HepG2 (cell line): Measurements from ENCODE around the gene CNDP1. TPM values are rescaled to one million over a fixed set of nuclear protein-coding genes. Genes with fewer than 3 reads are reported as not detected.

Source experiments
- HNRNPL ChIP-seq: fragments of 200-400 bp; formaldehyde crosslinking; IDR thresholded peaks from 2 replicates; pipeline ENCODE4 v1.6.1; 2017; ENCODE audit warnings: mild to moderate bottlenecking, low read depth, low read length
- KLF16 ChIP-seq, 2 experiments: sonication (generic) in 1 of 2; formaldehyde crosslinking in 1 of 2; IDR thresholded peaks; 2 replicates each; pipeline versions ENCODE4 v1.6.1 to v1.8.0; 2016 to 2023; ENCODE audit warnings: missing genetic modification reagents in 2 of 2, missing compliant biosample characterization in 1 of 2
- RBFOX2 ChIP-seq: fragments of 200-400 bp; formaldehyde crosslinking; IDR thresholded peaks from 2 replicates; pipeline ENCODE4 v1.6.1; 2017; ENCODE audit warnings: low read depth, mild to moderate bottlenecking, low read length
- SOX6 ChIP-seq, 2 experiments: fragments of 450-650 bp in 1 of 2; sonication (generic) in 1 of 2; formaldehyde crosslinking in 1 of 2; IDR thresholded peaks; 2 replicates each; pipeline versions ENCODE4 v1.4.0 to v1.6.1; 2017 to 2020; ENCODE audit warnings: antibody characterized with exemption in 1 of 2, mild to moderate bottlenecking in 1 of 2, missing genetic modification reagents in 1 of 2
- TFDP1 ChIP-seq: IDR thresholded peaks from 2 replicates; pipeline ENCODE4 v1.6.1; 2016; ENCODE audit warnings: missing compliant biosample characterization, missing genetic modification reagents, borderline replicate concordance
- YEATS4 ChIP-seq: sonication (generic); formaldehyde crosslinking; IDR thresholded peaks from 2 replicates; pipeline ENCODE4 v1.4.0; 2020; ENCODE audit warnings: missing genetic modification reagents, borderline replicate concordance
- ZNF580 ChIP-seq: IDR thresholded peaks from 2 replicates; pipeline ENCODE4 v1.6.1; 2016; ENCODE audit warnings: low read depth, borderline replicate concordance
- polyA plus RNA-seq, 8 experiments: library from polyadenylated mRNA; depleted of rRNA in 3 of 8; stranded (reverse) in 7 of 8; unstranded in 1 of 8; fragments of >200 nt; fragmentation: Illumina TruSeq in 4 of 8; extraction: Trizol in 4 of 8; gene quantifications; 2 replicates each; pipeline versions ENCODE4 v1.2.1 to v1.2.3, GENCODE V29; 2011 to 2016; ENCODE audit warnings: low read depth in 4 of 8, missing spikeins in 1 of 8, mixed read lengths in 1 of 8; ENCODE audit not compliant: insufficient read depth in 1 of 8
- total RNA-seq, 5 experiments: library from RNA; depleted of rRNA; stranded (reverse); fragments of >200 nt; fragmentation: Illumina TruSeq; extraction: Trizol; gene quantifications; 2 replicates each; pipeline ENCODE4 v1.2.3, GENCODE V29; 2016; ENCODE audit warnings: low read depth in 1 of 5
- TF ChIP-seq, protein P1 (sequence below): sonication (generic); formaldehyde crosslinking; IDR thresholded peaks from one replicate; pipeline ENCODE4 v1.5.1; 2020; ENCODE audit warnings: mild to moderate bottlenecking, missing genetic modification reagents; ENCODE audit errors: not compliant biosample characterization
- TF ChIP-seq, protein P2 (sequence below): IDR thresholded peaks from 2 replicates; pipeline ENCODE4 v1.4.0; 2020; ENCODE audit warnings: mild to moderate bottlenecking, missing genetic modification reagents

Gene CNDP1
- total and polyA plus RNA-seq, 2 of the 13 experiments (the other 11 are each of a cell fraction or from before 2014, with no cell fraction given): 0.01 TPM; not detected in 1

DNA sequence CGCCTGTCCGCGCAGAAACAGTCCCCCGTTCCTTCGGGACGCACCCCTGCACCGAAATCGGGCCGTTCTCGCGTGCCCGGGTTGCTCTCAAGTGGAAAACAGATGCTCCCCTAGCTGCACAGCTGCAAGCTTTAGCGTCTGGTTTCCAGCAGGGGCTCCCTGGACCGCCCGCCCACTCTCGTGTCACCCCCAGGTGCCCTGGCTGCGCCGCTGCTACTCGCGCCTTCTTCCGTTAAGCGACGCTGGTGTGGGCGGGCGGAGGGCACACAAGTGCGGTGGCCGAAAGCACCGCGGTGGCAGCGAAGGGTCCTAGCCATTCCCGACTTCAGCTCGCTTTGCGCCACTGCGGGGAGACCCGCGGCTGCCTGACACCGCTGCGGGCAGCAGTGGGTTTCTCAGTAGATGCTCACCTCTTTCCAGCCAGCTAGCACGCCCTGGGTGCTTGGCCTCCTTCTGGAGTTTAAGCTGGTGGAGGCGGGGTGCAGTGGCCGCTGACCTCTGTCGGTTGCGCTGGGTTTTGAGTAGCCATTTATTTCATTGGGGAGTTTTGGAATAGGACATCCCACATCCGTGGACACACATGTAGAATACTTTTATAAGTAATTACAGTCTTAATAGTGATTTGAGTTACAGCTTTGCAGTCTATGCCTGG, 64.2 kb downstream of the CNDP1 start (continued):
- TF ChIP-seq, protein P1, sequence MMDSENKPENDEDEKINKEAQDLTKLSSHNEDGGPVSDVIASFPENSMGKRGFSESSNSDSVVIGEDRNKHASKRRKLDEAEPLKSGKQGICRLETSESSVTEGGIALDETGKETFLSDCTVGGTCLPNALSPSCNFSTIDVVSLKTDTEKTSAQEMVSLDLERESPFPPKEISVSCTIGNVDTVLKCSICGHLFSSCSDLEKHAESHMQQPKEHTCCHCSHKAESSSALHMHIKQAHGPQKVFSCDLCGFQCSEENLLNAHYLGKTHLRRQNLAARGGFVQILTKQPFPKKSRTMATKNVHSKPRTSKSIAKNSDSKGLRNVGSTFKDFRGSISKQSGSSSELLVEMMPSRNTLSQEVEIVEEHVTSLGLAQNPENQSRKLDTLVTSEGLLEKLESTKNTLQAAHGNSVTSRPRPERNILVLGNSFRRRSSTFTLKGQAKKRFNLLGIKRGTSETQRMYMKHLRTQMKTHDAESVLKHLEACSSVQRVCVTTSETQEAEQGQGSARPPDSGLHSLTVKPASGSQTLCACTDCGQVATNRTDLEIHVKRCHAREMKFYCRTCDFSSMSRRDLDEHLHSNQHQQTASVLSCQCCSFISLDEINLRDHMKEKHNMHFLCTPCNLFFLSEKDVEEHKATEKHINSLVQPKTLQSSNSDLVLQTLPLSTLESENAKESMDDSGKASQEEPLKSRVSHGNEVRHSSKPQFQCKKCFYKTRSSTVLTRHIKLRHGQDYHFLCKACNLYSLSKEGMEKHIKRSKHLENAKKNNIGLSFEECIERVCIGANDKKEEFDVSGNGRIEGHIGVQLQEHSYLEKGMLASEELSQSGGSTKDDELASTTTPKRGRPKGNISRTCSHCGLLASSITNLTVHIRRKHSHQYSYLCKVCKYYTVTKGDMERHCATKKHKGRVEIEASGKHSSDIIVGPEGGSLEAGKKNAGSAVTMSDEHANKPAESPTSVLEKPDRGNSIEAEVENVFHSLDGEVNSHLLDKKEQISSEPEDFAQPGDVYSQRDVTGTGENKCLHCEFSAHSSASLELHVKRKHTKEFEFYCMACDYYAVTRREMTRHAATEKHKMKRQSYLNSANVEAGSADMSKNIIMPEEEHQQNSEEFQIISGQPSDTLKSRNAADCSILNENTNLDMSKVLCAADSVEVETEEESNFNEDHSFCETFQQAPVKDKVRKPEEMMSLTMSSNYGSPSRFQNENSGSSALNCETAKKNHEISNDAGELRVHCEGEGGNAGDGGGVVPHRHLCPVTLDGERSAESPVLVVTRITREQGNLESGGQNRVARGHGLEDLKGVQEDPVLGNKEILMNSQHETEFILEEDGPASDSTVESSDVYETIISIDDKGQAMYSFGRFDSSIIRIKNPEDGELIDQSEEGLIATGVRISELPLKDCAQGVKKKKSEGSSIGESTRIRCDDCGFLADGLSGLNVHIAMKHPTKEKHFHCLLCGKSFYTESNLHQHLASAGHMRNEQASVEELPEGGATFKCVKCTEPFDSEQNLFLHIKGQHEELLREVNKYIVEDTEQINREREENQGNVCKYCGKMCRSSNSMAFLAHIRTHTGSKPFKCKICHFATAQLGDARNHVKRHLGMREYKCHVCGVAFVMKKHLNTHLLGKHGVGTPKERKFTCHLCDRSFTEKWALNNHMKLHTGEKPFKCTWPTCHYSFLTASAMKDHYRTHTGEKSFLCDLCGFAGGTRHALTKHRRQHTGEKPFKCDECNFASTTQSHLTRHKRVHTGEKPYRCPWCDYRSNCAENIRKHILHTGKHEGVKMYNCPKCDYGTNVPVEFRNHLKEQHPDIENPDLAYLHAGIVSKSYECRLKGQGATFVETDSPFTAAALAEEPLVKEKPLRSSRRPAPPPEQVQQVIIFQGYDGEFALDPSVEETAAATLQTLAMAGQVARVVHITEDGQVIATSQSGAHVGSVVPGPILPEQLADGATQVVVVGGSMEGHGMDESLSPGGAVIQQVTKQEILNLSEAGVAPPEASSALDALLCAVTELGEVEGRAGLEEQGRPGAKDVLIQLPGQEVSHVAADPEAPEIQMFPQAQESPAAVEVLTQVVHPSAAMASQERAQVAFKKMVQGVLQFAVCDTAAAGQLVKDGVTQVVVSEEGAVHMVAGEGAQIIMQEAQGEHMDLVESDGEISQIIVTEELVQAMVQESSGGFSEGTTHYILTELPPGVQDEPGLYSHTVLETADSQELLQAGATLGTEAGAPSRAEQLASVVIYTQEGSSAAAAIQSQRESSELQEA (CRISPR knock-in tag): peak; percentile 62
- TF ChIP-seq SOX6 (IDR thresholded peaks at IDR 0.05) (no peak), SOX6 (CRISPR knock-in tag; IDR thresholded peaks at IDR 0.05) (peak; percentile 35; the same call in 1 of the 2 replicates), TFDP1 (CRISPR knock-in tag) (peak; percentile 26; the same call in 1 of the 2 replicates), KLF16 (CRISPR knock-in tag; IDR thresholded peaks at IDR 0.05) (peak in 1 of 2 experiments; percentile 9; a peak in 1 of 4 replicates), HNRNPL (peak; percentile 47; the same call in 1 of the 2 replicates), RBFOX2 (peak; percentile 80), YEATS4 (CRISPR knock-in tag) (peak; percentile 38; the same call in 1 of the 2 replicates), ZNF580 (CRISPR knock-in tag) (0 out of 2 replicates have a peak, but pooled peaks have one; percentile 20)
- TF ChIP-seq, protein P2, sequence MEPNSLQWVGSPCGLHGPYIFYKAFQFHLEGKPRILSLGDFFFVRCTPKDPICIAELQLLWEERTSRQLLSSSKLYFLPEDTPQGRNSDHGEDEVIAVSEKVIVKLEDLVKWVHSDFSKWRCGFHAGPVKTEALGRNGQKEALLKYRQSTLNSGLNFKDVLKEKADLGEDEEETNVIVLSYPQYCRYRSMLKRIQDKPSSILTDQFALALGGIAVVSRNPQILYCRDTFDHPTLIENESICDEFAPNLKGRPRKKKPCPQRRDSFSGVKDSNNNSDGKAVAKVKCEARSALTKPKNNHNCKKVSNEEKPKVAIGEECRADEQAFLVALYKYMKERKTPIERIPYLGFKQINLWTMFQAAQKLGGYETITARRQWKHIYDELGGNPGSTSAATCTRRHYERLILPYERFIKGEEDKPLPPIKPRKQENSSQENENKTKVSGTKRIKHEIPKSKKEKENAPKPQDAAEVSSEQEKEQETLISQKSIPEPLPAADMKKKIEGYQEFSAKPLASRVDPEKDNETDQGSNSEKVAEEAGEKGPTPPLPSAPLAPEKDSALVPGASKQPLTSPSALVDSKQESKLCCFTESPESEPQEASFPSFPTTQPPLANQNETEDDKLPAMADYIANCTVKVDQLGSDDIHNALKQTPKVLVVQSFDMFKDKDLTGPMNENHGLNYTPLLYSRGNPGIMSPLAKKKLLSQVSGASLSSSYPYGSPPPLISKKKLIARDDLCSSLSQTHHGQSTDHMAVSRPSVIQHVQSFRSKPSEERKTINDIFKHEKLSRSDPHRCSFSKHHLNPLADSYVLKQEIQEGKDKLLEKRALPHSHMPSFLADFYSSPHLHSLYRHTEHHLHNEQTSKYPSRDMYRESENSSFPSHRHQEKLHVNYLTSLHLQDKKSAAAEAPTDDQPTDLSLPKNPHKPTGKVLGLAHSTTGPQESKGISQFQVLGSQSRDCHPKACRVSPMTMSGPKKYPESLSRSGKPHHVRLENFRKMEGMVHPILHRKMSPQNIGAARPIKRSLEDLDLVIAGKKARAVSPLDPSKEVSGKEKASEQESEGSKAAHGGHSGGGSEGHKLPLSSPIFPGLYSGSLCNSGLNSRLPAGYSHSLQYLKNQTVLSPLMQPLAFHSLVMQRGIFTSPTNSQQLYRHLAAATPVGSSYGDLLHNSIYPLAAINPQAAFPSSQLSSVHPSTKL (CRISPR knock-in tag): peak; percentile 54; the same call in 1 of the 2 replicates
